ENCODE results near the gene ATXN7L3B.
A peak's percentile ranks its signal among the peaks of the same experiment; 100 is the strongest.
"Not testable (repeated sequence)": the region's sequence is repeated elsewhere in the genome, so short reads cannot be mapped to it uniquely, and the experiment has no call there.

ATXN7L3B gene

GRCh38 chr12:74537707-74538385 lies at the start of gene ATXN7L3B:
Gene ATXN7L3B (plus strand): TSS chr12:74537835. CDS start chr12:74538113, 278 bp downstream.
- DNase-seq = peak; percentile 97

GRCh38 chr12:74488134-74488533 lies 49.5 kb upstream of the ATXN7L3B start:
- DNase-seq = no peak

- DNase-seq = no peak
Measured at GRCh38 chr12:74489543-74489942, 48.1 kb upstream of the ATXN7L3B start.

- DNase-seq = no peak
Measured at GRCh38 chr12:74490390-74491064, 47.1 kb upstream of the ATXN7L3B start.

GRCh38 chr12:74491374-74491773 lies 46.3 kb upstream of the ATXN7L3B start:
- DNase-seq = no peak

GRCh38 chr12:74499192-74499591 lies 38.4 kb upstream of the ATXN7L3B start:
- DNase-seq = no peak

- not testable (repeated sequence) for DNase-seq
Measured at GRCh38 chr12:74508873-74509657, 28.6 kb upstream of the ATXN7L3B start.

GRCh38 chr12:74509886-74510285 lies 27.7 kb upstream of the ATXN7L3B start:
- DNase-seq = no peak

GRCh38 chr12:74514098-74514872 lies 23.4 kb upstream of the ATXN7L3B start:
- DNase-seq = no peak

- no peak for DNase-seq
Measured at GRCh38 chr12:74515849-74516248, 21.8 kb upstream of the ATXN7L3B start.

- DNase-seq = no peak
Measured at GRCh38 chr12:74526535-74526934, 11.1 kb upstream of the ATXN7L3B start.

- no peak for DNase-seq
Measured at GRCh38 chr12:74527491-74527890, 10.1 kb upstream of the ATXN7L3B start.

- DNase-seq = no peak
Measured at GRCh38 chr12:74530676-74531075, 7.0 kb upstream of the ATXN7L3B start.

GRCh38 chr12:74535536-74535935 lies 2.1 kb upstream of the ATXN7L3B start:
- no peak for DNase-seq

- no peak for DNase-seq
Measured at GRCh38 chr12:74537126-74537706, 419 bp upstream of the ATXN7L3B start.

GRCh38 chr12:74538491-74539258 lies 1.0 kb downstream of the ATXN7L3B start:
- peak; percentile 28 for DNase-seq

- no peak for DNase-seq
Measured at GRCh38 chr12:74539261-74539660, 1.6 kb downstream of the ATXN7L3B start.

GRCh38 chr12:74539765-74540526 lies 2.3 kb downstream of the ATXN7L3B start:
- DNase-seq = no peak

- DNase-seq = no peak
Measured at GRCh38 chr12:74541074-74541473, 3.4 kb downstream of the ATXN7L3B start.

- no peak for DNase-seq
Measured at GRCh38 chr12:74547249-74547648, 9.6 kb downstream of the ATXN7L3B start.

- DNase-seq = no peak
Measured at GRCh38 chr12:74551291-74551690, 13.7 kb downstream of the ATXN7L3B start.

Data from activated naive CD4-positive, alpha-beta T cell treated with Interleukin-2 at 50 U/mL for 16 hours (primary cell).